H1 (cell line): ENCODE data around the gene KIT. TPM values are rescaled to one million over a fixed set of nuclear protein-coding genes. Genes with fewer than 3 reads are reported as not detected.

Experiments
- CTCF ChIA-PET: fragments of 300-600 bp; sonication (Branson Sonifier 250); formaldehyde crosslinking; loops from one replicate; lab custom pipeline; 2021; ENCODE audit not compliant: partially characterized antibody; lab: Charles Lee
- POLR2A ChIA-PET: fragments of 300-600 bp; sonication (Branson Sonifier 250); formaldehyde crosslinking; loops from one replicate; lab custom pipeline; 2021; ENCODE audit warnings: inconsistent platforms; ENCODE audit not compliant: partially characterized antibody; lab: Charles Lee
- DNase-seq, 2 experiments: peaks; one replicate each; pipeline versions ENCODE4 v3.0.0 to v3.0.0-alpha.2; 2010 to 2022; ENCODE audit warnings: low spot score in 2 of 2, low read depth in 1 of 2, mixed read lengths in 1 of 2
- FAIRE-seq: peaks from 2 replicates; lab custom pipeline; 2011; peaks lifted over from hg19 to GRCh38; lab: Jason Lieb, UNC
- H2AFZ ChIP-seq: 2 replicates; pipeline ENCODE4 v1.8.1; 2012; ENCODE audit warnings: low read length, inconsistent platforms
- H2AK5ac ChIP-seq: 2 replicates; pipeline ENCODE4 v1.6.1; 2013; ENCODE audit warnings: low read depth, low read length
- H2BK120ac ChIP-seq: replicated peaks from 2 replicates; pipeline ENCODE3; 2013; ENCODE audit warnings: low read depth, low read length, inconsistent platforms
- H2BK12ac ChIP-seq: 2 replicates; pipeline ENCODE4 v1.6.1; 2013; ENCODE audit warnings: low read depth, low read length
- H2BK15ac ChIP-seq: 2 replicates; pipeline ENCODE4 v1.6.1; 2013; ENCODE audit warnings: low read length
- H2BK20ac ChIP-seq: 2 replicates; pipeline ENCODE4 v1.6.1; 2013; ENCODE audit warnings: low read length
- H2BK5ac ChIP-seq: 2 replicates; pipeline ENCODE4 v1.6.1; 2013; ENCODE audit warnings: low read depth, low read length
- H3K14ac ChIP-seq: 2 replicates; pipeline ENCODE4 v1.6.1; 2013; ENCODE audit warnings: inconsistent platforms; ENCODE audit not compliant: insufficient read length
- H3K18ac ChIP-seq: 2 replicates; pipeline ENCODE4 v1.6.1; 2013; ENCODE audit warnings: low read length; ENCODE audit errors: extremely low read depth
- H3K23ac ChIP-seq: 2 replicates; pipeline ENCODE4 v1.6.1; 2013; ENCODE audit warnings: inconsistent platforms; ENCODE audit not compliant: insufficient read length
- H3K23me2 ChIP-seq: 2 replicates; pipeline ENCODE4 v1.6.1; 2013; ENCODE audit warnings: low read depth, low read length
- H3K27ac ChIP-seq: 2 replicates; pipeline ENCODE4 v1.6.1; 2011; ENCODE audit warnings: low read depth, low read length, inconsistent platforms
- H3K27me3 ChIP-seq, 4 experiments: replicated peaks in 1 of 4; 1 replicate in 1 of 4; 2 replicates in 3 of 4; pipeline versions ENCODE4 v1.6.1 to v1.8.1; 2011 to 2013; ENCODE audit warnings: low read length in 3 of 4, mild to moderate bottlenecking in 3 of 4, inconsistent platforms in 2 of 4, mixed read lengths in 2 of 4, moderate library complexity in 1 of 4; ENCODE audit not compliant: control insufficient read depth in 3 of 4, insufficient read depth in 3 of 4; ENCODE audit errors: extremely low read depth in 1 of 4
- H3K36me3 ChIP-seq, 4 experiments: 2 replicates each; pipeline versions ENCODE4 v1.6.1 to v1.8.1; 2011 to 2013; ENCODE audit warnings: mild to moderate bottlenecking in 4 of 4, low read length in 3 of 4, moderate library complexity in 2 of 4, control low read depth in 1 of 4, inconsistent platforms in 1 of 4; ENCODE audit not compliant: insufficient read depth in 4 of 4, control insufficient read depth in 2 of 4
- H3K4ac ChIP-seq: replicated peaks from 2 replicates; pipeline ENCODE3; 2013; ENCODE audit warnings: low read length, low read depth, mixed read lengths, inconsistent platforms; ENCODE audit not compliant: insufficient read length
- H3K4me1 ChIP-seq, 4 experiments: replicated peaks in 1 of 4; 1 replicate in 1 of 4; 2 replicates in 3 of 4; pipeline versions ENCODE4 v1.6.1 to v1.8.1; 2011 to 2013; ENCODE audit warnings: low read length in 3 of 4, inconsistent platforms in 2 of 4, mixed read lengths in 1 of 4; ENCODE audit not compliant: insufficient read depth in 4 of 4, control insufficient read depth in 3 of 4
- H3K4me2 ChIP-seq, 2 experiments: 2 replicates each; pipeline versions ENCODE4 v1.6.1 to v1.8.1; 2011 to 2013; ENCODE audit warnings: low read depth in 2 of 2, low read length in 2 of 2, control low read depth in 1 of 2, inconsistent platforms in 1 of 2, mild to moderate bottlenecking in 1 of 2; ENCODE audit not compliant: insufficient read depth in 1 of 2
- H3K4me3 ChIP-seq, 4 experiments: fragments of 200-600, 300-600 bp in 1 of 4; sonication (generic), shearing (Covaris generic), sonication (Bioruptor Twin) in 1 of 4; 2 replicates each; pipeline versions ENCODE4 v1.5.1 to v1.8.1; 2011 to 2016; ENCODE audit warnings: low read length in 4 of 4, low read depth in 3 of 4, control low read depth in 2 of 4, inconsistent platforms in 2 of 4, mild to moderate bottlenecking in 2 of 4, mixed read lengths in 1 of 4, moderate library complexity in 1 of 4; ENCODE audit not compliant: insufficient read depth in 2 of 4; ENCODE audit errors: extremely low read depth in 1 of 4
- H3K56ac ChIP-seq: replicated peaks from 2 replicates; pipeline ENCODE3; 2013; ENCODE audit warnings: low read depth, mild to moderate bottlenecking, mixed read lengths, low read length, inconsistent platforms; ENCODE audit not compliant: insufficient read length
- H3K79me1 ChIP-seq: 2 replicates; pipeline ENCODE4 v1.6.1; 2013; ENCODE audit warnings: low read depth, low read length, control low read depth
- H3K79me2 ChIP-seq, 2 experiments: 2 replicates each; pipeline versions ENCODE4 v1.6.1 to v1.8.1; 2012 to 2013; ENCODE audit warnings: low read length in 2 of 2, mild to moderate bottlenecking in 2 of 2, inconsistent platforms in 1 of 2; ENCODE audit not compliant: insufficient read depth in 2 of 2, control insufficient read depth in 1 of 2
- H3K9ac ChIP-seq, 4 experiments: replicated peaks in 1 of 4; 1 replicate in 1 of 4; 2 replicates in 3 of 4; pipeline versions ENCODE4 v1.6.1 to v1.8.1; 2011 to 2013; ENCODE audit warnings: low read depth in 3 of 4, low read length in 3 of 4, control low read depth in 2 of 4, mild to moderate bottlenecking in 2 of 4, moderate library complexity in 2 of 4, inconsistent platforms in 1 of 4; ENCODE audit errors: extremely low read depth in 1 of 4
- H3K9me3 ChIP-seq, 2 experiments: 2 replicates each; pipeline versions ENCODE4 v1.6.1 to v1.8.1; 2012 to 2013; ENCODE audit warnings: mild to moderate bottlenecking in 2 of 2, moderate library complexity in 2 of 2, control low read depth in 1 of 2, inconsistent platforms in 1 of 2, low read depth in 1 of 2, low read length in 1 of 2, mixed read lengths in 1 of 2; ENCODE audit not compliant: insufficient read depth in 2 of 2
- H4K20me1 ChIP-seq, 2 experiments: replicated peaks in 1 of 2; 2 replicates each; pipeline versions ENCODE3 to v1.8.1; 2011 to 2013; ENCODE audit warnings: inconsistent platforms in 2 of 2, low read length in 2 of 2, mild to moderate bottlenecking in 1 of 2; ENCODE audit not compliant: insufficient read depth in 2 of 2, control insufficient read depth in 1 of 2
- H4K5ac ChIP-seq: 2 replicates; pipeline ENCODE4 v1.6.1; 2013; ENCODE audit warnings: low read length, low read depth, mixed read lengths, inconsistent platforms; ENCODE audit not compliant: insufficient read length
- H4K8ac ChIP-seq: 2 replicates; pipeline ENCODE4 v1.8.0; 2013; ENCODE audit warnings: mild to moderate bottlenecking, moderate library complexity, low read length, inconsistent platforms; ENCODE audit not compliant: insufficient read depth; ENCODE audit errors: extremely low read depth
- H4K91ac ChIP-seq: replicated peaks from 2 replicates; pipeline ENCODE3; 2013; ENCODE audit warnings: low read length, mixed read lengths, inconsistent platforms; ENCODE audit not compliant: insufficient read length
- CTBP2 ChIP-seq: IDR thresholded peaks from 2 replicates; pipeline ENCODE4 v1.7.0; 2011; ENCODE audit warnings: borderline replicate concordance, mild to moderate bottlenecking, moderate library complexity, mixed read lengths, low read length; ENCODE audit not compliant: insufficient read depth, insufficient read length
- CTCF ChIP-seq, 3 experiments: IDR thresholded peaks; 1 replicate in 2 of 3; 2 replicates in 1 of 3; pipeline versions ENCODE4 v1.5.1 to v1.6.1; 2011; ENCODE audit warnings: low read length in 3 of 3, mild to moderate bottlenecking in 3 of 3, inconsistent platforms in 2 of 3, low read depth in 1 of 3, moderate library complexity in 1 of 3; ENCODE audit not compliant: insufficient read depth in 1 of 3; ENCODE audit errors: control extremely low read depth in 1 of 3
- EP300 ChIP-seq, 2 experiments: IDR thresholded peaks; 1 replicate in 1 of 2; 2 replicates in 1 of 2; pipeline ENCODE4 v1.6.1; 2011 to 2012; ENCODE audit warnings: low read depth in 2 of 2, low read length in 2 of 2, mild to moderate bottlenecking in 2 of 2, borderline replicate concordance in 1 of 2, inconsistent platforms in 1 of 2, moderate library complexity in 1 of 2
- EZH2 ChIP-seq: fragments of 200-600 bp; sonication (generic); IDR thresholded peaks from 2 replicates; pipeline ENCODE4 v1.7.1; 2012; ENCODE audit warnings: low read depth, mild to moderate bottlenecking, moderate library complexity, low read length, inconsistent platforms; ENCODE audit not compliant: severe bottlenecking
- NRF1 ChIP-seq: IDR thresholded peaks from 2 replicates; pipeline ENCODE4 v1.6.1; 2011; ENCODE audit warnings: mild to moderate bottlenecking, low read depth, low read length, improper control_type of control experiment
- POLR2AphosphoS5 ChIP-seq: IDR thresholded peaks from 2 replicates; pipeline ENCODE4 v1.6.1; 2011; ENCODE audit warnings: low read depth, low read length
- SP4 ChIP-seq: IDR thresholded peaks from 2 replicates; pipeline ENCODE4 v1.6.1; 2012; ENCODE audit warnings: low read length, inconsistent platforms
- WGBS, 2 experiments: shearing (Covaris generic) in 1 of 2; methylation state at CpG; one replicate each; pipeline versions ENCODE4 v1.1.6 to v1.1.7; 2013 to 2015; ENCODE audit warnings: low lambda C conversion rate in 2 of 2, mixed read lengths in 2 of 2, inconsistent platforms in 1 of 2, low coverage in 1 of 2, missing lambda C conversion rate in 1 of 2; ENCODE audit not compliant: insufficient replicate concordance in 2 of 2, insufficient coverage in 1 of 2, insufficient read length in 1 of 2; ENCODE audit errors: extremely low coverage in 1 of 2, missing lambda C conversion rate in 1 of 2; 5-methylcytosine and 5-hydroxymethylcytosine counted together
- polyA plus RNA-seq, 7 experiments: library from polyadenylated mRNA; depleted of rRNA in 3 of 7; stranded (reverse) in 5 of 7; unstranded in 2 of 7; fragments of >200 nt in 5 of 7; fragments of 200-250 nt in 2 of 7; gene quantifications; 1 replicate in 5 of 7; 2 replicates in 1 of 7; 4 replicates in 1 of 7; pipeline versions ENCODE4 v1.2.1 to v1.2.3, GENCODE V29; 2011 to 2013; ENCODE audit warnings: missing spikeins in 2 of 7, mixed read lengths in 2 of 7
- total RNA-seq: library from RNA; stranded (reverse); fragmentation: NEBNext Ultra II Directional; extraction: Animal tissue kit (Norgen Biotek cat#: 25700); gene quantifications from 2 replicates; pipeline ENCODE4 v1.2.1, GENCODE V29; 2021

Gene KIT
- total and polyA plus RNA-seq, 2 of the 8 experiments (the other 6 are each of a cell fraction or from before 2014, with no cell fraction given), result 14.4 to 24.8 TPM

DNA sequence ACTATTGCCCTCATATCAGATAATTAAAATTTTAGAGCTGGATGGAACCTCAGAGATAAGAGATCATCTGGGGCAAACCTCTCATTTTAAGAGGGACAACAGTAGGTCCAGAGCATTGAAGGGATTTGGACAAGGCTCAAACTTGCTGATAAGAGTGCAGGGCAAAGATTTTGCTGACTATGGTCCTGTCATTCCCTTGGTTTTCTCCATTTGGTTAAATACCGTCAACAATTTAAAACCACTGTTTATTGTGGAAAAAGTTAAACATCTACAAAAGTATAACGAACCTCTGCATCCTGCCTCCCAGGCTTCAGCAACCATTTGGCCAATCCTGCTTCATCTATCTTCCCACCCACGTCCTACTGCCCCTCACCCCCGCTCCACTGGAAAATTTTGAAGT, 10.7 kb upstream of the KIT start:
- CTCF ChIA-PET, result interaction anchor here (0.6 to 0.7 kb wide), 2 partner anchors 308 to 309 kb away, joined by 3 read pairs; no protein-coding TSS in a partner anchor

More for the DNA sequence above, 10.7 kb upstream of the KIT start:
- TF ChIP-seq CTCF (IDR thresholded peaks at IDR 0.05; ENCODE audit: control extremely low read depth in 1 of 3, insufficient read depth in 1 of 3, low read depth in 1 of 3, low read length in 3 of 3) (no peak), CTBP2 (no peak), POLR2AphosphoS5 (no peak), EP300 (IDR thresholded peaks at IDR 0.05; ENCODE audit: borderline replicate concordance in 1 of 2, low read depth in 2 of 2, low read length in 2 of 2) (no peak), SP4 (no peak), NRF1 (no peak), EZH2 (no peak)
- H3K4ac ChIP-seq, result no peak overlapping the region
- H3K23me2 ChIP-seq, result no peaks in the 10 kb centered on the region
- H3K4me2 ChIP-seq, result no peak overlapping the region
- H3K27me3 ChIP-seq, result no peaks in the 10 kb centered on the region
- no peak overlapping the region for H3K27ac ChIP-seq
- H2BK5ac ChIP-seq, result no peak overlapping the region
- no peaks in the 10 kb centered on the region for H3K9me3 ChIP-seq
- POLR2A ChIA-PET, result no interaction called here
- H2BK120ac ChIP-seq, result no peak overlapping the region
- no peak overlapping the region for H2BK12ac ChIP-seq
- no peak for DNase-seq
- H2BK20ac ChIP-seq, result no peak overlapping the region
- H3K18ac ChIP-seq, result no peak overlapping the region
- H4K20me1 ChIP-seq, result no peaks in the 10 kb centered on the region
- H3K4me3 ChIP-seq, result no peak overlapping the region
- no peaks in the 10 kb centered on the region for H3K36me3 ChIP-seq
- no peak overlapping the region for H4K91ac ChIP-seq
- no peak overlapping the region for H3K56ac ChIP-seq
- no peaks in the 10 kb centered on the region for H3K79me1 ChIP-seq
- no peaks in the 10 kb centered on the region for H3K79me2 ChIP-seq
- WGBS, 2 experiments, result 95% methylated on average over 4 of the region's 4 CpGs; no CpG with 5 or more reads in 1 of the 2 experiments
- H4K5ac ChIP-seq, result no peak overlapping the region
- no peak overlapping the region for H3K14ac ChIP-seq
- no peaks in the 10 kb centered on the region; a peak in 1 of 7 replicates for H3K4me1 ChIP-seq
- H3K23ac ChIP-seq, result no peak overlapping the region
- H2AFZ ChIP-seq, result no peak overlapping the region
- no peak overlapping the region for H4K8ac ChIP-seq
- no peak overlapping the region for H3K9ac ChIP-seq
- H2AK5ac ChIP-seq, result no peak overlapping the region
- no peak overlapping the region for H2BK15ac ChIP-seq
- no peak for FAIRE-seq
